Thyroid gland (tissue), 4 donors: Measurements from ENCODE around the gene RPGRIP1L.

Experiments used
- POLR2A ChIP-seq, 2 donors: fragments of 450-650 bp; IDR thresholded peaks; one replicate each; pipeline ENCODE4 v1.6.1; 2017; ENCODE audit warnings: antibody characterized with exemption in 2 of 2, mild to moderate bottlenecking in 2 of 2, moderate library complexity in 1 of 2
- TF ChIP-seq, protein P1 (sequence below), 6 experiments: fragments of 200-600 bp in 3 of 6; fragments of 450-650 bp in 3 of 6; sonication (generic) in 3 of 6; IDR thresholded peaks; one replicate each; pipeline ENCODE4 v1.5.1; 2016 to 2019; ENCODE audit warnings: antibody characterized with exemption in 6 of 6, mild to moderate bottlenecking in 2 of 6, inconsistent platforms in 1 of 6, moderate library complexity in 1 of 6

DNA sequence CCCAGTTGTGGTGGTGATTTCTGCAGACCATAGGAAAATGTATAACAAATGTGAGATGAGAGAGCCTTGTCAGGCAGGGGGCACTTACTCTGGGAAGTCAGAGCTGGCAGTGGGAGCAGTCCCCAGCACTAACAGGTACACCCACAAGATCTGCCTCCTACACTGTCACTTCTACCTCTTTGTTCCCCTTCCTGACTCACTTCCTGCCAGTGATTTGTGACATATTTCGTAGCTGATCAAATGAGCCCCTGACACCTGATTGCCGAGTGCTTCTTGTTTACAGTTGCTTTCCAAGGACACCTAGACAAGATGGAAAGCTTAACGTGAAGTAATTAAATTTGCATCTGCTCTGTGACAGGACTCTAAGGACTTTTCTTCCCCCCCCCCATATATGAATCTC lies 40.8 kb upstream of the RPGRIP1L start:
- TF ChIP-seq POLR2A (IDR thresholded peaks at IDR 0.05) = no peak
- TF ChIP-seq, protein P1, sequence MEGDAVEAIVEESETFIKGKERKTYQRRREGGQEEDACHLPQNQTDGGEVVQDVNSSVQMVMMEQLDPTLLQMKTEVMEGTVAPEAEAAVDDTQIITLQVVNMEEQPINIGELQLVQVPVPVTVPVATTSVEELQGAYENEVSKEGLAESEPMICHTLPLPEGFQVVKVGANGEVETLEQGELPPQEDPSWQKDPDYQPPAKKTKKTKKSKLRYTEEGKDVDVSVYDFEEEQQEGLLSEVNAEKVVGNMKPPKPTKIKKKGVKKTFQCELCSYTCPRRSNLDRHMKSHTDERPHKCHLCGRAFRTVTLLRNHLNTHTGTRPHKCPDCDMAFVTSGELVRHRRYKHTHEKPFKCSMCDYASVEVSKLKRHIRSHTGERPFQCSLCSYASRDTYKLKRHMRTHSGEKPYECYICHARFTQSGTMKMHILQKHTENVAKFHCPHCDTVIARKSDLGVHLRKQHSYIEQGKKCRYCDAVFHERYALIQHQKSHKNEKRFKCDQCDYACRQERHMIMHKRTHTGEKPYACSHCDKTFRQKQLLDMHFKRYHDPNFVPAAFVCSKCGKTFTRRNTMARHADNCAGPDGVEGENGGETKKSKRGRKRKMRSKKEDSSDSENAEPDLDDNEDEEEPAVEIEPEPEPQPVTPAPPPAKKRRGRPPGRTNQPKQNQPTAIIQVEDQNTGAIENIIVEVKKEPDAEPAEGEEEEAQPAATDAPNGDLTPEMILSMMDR (IDR thresholded peaks at IDR 0.05) = no peak
